Right lobe of liver (tissue), 4 donors: ENCODE measurements around the gene NOL12.
A peak's percentile ranks its signal among the peaks of the same experiment; 100 is the strongest.

Experiments
- CTCF ChIP-seq, 4 donors: fragments of 200-600 bp in 3 of 4; fragments of 450-650 bp in 1 of 4; IDR thresholded peaks; one replicate each; pipeline versions ENCODE4 v1.5.1 to v1.8.0; 2016 to 2022; ENCODE audit warnings: antibody characterized with exemption in 4 of 4, mild to moderate bottlenecking in 2 of 4
- POLR2A ChIP-seq: fragments of 450-650 bp; IDR thresholded peaks from one replicate; pipeline ENCODE4 v1.6.1; 2017; ENCODE audit warnings: antibody characterized with exemption, mild to moderate bottlenecking
- donor health status: DM: no; HTN: no; CAD: no.
- donor health status: DM: no; HTN: no; CAD: no.
- donor health status: DM: no; HTN: yes; CAD: no.

DNA sequence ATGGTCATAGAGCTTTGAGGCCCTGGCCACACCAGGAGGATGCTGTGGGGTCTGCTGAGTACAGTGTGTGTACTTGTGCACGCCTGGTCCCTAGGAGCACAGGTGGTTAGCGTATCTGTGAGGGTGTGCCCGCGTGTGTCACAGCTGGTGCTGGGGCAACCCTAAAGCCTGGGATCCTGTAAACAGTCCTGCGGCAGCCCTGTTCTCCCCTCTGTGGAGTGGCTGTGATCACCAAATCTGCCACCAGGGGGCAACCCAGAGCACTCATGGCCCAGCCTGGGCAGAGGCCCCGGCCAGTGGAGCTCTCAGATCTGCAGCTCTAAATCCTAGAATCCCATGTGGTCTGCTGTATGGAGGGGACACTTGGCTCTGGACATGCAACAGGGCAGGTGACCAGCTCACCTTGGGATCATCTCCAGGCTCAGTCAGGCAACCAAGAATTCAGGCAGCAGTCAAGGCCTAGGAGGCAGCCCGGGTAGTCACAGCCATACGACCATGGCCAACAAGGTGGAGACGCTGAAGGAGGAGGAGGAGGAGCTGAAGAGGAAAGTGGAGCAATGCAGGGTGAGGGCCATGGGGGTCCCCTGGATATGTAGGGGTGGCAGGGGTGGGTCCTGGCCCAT is 42.8 kb upstream of the NOL12 start:
- TF ChIP-seq CTCF (IDR thresholded peaks at IDR 0.05) (peak; percentile 89 to 95 (median 93)), POLR2A (no peak)
